GM19328 (cell line): ENCODE results near the gene RNF145.
A peak's percentile ranks its signal among the peaks of the same experiment; 100 is the strongest.

ENCODE experiments used
- ATAC-seq: cut with Tn5 transposase; IDR thresholded peaks from one replicate; pipeline ENCODE4 v1.9.1; 2021; ENCODE audit warnings: mild to moderate bottlenecking, moderate library complexity; ENCODE audit not compliant: unreplicated experiment

The RNF145 gene

DNA sequence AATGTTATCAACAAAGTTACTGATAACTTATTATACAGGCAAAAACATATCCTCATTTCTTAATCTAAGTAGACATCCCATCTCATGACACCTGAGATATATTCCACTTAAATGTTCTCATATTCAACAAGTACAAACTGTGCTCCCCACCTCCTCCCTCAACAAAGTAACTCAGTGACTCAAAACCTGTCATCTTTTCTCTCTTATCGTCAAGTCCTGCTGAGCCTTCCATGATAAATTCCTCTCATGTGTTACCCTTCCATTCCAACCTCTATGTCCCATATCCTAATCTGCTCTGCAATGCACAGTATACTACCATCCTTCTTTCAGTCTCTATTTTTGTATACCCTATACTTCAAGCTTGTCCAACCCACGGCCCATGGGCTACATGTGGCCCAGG is 13.6 kb downstream of the RNF145 start:
- no peak for ATAC-seq

DNA sequence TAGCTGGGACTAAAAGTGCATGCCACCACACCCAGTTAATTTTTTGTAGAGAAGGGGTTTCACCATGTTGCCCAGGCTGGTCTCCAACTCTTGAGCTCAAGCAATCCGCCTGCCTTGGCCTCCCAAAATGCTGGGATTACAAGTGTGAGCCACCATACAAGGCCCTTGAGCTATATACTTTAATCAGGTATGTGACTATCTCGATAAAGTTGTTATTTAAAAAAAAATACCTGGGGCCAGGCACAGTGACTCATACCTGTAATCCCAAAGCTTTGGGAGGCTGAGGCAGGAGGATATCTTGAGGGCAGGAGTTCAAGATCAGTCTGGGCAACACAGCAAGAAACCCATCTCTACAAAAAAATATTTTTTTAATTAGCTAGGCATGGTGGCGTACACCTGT is 19.2 kb downstream of the RNF145 start:
- ATAC-seq = no peak

DNA sequence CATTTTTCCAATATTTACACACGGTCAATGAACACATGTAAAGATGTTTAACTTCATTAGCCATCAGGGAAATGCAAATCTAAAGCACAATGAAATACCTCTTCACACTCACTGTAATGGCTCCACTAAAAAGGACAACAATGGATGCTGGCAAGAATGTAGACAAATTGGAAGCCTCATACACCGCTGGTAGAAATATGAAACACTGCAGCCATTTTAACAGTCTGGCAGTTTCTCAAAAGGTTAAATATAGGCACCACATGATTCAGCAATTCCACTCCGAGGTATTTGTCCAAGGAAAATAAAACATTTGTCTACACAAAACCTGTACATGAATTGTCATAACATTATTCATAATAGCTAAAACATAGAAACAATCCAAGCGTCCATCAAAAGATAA is 20.0 kb downstream of the RNF145 start:
- ATAC-seq = no peak

DNA sequence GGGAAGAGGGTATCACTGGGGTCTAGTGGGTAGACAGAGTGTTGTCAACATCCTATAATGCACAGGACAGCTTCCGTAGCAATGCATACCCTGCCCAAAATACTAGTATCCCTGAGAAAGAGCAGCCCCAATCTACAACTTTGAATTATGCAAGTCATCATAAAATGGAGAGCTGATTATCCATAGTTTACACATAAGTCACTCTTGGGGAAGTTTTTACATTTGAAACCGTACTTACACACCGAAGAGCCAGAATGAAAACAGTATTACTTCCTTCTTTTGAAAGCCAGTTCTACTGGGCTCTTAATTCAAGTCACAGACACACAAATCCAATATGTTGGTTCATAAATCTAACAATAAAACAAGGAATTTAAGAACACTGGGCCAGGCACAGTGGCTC is 21.6 kb downstream of the RNF145 start:
- ATAC-seq = no peak

DNA sequence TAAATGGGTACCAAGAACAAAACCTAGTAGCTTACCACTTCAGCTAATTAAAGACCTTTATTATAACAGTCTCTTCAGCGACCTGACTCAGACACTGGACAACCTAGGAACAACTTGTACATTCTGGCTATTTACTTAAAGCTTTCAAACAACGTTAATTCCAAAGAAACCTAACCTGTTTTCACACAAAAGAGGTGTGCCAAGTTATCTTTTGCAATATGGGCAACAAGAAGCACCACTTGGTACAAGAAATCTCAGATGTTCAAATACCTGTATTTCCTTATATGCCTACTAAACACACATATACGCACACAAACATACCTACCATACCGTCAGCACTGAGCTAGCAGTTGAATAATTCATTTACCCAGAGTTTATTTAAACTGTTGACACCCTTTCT is 23.0 kb downstream of the RNF145 start:
- no peak for ATAC-seq

DNA sequence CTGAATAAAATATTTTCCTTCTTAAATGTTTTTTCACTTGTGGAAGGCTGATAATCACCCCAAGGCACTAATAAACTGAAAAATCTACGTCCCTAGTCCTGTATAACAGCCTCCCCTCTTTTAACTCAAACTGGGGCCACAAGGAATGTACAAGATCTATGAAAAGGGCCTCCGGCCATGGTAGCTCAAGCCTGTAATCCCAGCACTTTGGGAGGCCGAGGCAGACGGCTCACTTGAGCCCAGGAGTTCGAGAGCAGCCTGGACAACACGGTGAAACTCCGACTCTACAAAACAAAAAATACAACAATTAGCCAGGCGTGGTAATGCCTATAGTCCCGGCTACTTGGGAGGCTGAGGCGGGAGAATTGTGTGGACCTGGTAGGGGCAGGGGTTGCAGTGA is 23.6 kb downstream of the RNF145 start:
- ATAC-seq = no peak

DNA sequence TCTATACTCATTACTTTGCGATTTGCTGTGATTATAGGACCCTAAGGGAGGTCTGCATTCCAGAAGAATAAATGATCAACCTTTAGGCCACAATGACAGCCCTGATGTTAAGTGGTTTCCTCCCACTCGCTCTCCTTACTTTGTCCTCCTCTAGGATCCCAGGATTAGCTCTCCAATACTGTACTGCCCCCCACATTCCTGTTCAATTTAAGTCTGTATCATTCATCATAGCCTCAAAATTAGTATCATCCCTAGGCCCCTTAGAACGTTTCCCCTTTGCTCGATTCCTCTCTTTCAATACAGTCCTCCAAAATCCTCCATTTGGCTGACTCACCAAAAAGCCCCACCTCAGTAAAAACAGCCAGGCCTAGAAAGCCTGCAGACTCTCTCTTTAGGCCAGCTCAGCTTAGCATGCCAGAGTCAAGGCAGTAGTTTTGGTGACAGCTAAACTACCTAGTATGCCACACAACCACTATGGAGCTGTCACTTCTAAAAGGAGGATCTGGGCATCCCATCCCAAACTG is 24.4 kb downstream of the RNF145 start:
- ATAC-seq = no peak

DNA sequence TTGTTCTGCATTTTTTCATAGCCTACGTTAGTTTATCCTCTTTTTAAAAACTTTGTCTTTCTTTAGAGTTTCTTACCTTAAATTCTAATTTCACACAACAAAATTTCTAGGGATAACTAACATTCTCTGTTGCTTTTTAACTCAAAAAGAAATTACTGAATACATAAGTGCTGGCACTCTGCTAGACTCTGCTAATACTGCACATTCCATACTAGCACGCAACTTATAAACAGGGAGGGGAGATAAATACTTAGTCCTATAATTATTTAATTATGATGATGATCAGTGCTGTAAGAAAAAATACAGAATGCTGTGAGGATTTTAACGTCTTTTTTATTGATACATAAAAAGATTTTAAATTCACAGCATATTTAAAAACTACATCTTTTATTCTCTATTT is 25.1 kb downstream of the RNF145 start:
- ATAC-seq = no peak

DNA sequence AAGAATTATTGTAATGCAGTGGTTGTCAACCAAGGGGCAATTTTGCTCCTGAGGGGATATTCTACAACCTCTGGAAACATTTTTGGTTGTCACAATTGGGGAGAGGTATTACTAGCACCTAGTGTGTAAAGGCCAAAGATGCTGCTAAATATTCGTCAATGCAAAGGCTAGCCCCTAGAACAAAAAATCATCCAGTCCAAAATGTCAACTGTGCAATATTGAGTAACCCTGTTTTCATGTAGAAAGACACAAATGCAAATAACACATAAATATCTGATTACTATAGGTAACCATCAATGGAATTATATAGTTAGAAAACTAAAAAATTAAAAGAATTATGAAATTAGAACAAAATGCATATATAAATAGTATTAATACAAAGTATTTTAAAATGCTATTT is 26.1 kb downstream of the RNF145 start:
- no peak for ATAC-seq

DNA sequence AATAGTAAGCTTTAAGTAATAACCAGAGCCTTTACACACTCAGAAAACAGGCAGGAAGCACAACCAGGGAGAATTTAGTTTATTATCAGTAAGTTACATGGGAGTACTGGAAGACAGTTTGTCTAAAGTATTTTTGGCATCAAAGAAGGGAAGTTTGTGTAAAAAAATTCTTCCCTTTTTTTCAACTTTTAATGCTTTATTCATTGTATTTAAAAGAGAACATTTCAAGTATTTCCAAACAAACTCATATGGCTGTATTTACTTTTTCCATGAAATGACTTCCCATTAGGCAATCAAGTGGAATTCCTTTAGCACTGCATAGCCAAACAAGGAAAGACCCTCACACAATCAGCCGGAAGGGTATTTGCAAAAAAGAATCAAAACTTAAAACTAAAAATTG is 26.7 kb downstream of the RNF145 start:
- ATAC-seq = no peak

DNA sequence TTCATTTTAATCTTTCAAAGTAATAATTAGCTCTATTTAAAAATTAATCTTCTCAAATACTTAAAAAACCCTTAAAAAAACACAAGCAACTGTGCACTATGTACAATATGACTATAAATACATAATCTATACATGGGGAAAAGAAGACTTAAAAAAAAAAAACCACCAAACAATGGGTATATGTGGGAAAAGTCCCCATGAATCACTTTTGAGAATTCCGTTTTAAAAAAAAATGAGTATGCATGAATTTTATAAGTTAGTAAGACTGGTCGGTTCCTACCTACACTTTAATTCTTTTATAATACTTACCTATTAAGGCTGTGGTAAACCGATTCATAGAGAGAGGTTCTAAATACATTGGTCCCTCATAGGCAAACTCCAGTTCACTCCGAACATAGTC is 27.7 kb downstream of the RNF145 start:
- no peak for ATAC-seq

DNA sequence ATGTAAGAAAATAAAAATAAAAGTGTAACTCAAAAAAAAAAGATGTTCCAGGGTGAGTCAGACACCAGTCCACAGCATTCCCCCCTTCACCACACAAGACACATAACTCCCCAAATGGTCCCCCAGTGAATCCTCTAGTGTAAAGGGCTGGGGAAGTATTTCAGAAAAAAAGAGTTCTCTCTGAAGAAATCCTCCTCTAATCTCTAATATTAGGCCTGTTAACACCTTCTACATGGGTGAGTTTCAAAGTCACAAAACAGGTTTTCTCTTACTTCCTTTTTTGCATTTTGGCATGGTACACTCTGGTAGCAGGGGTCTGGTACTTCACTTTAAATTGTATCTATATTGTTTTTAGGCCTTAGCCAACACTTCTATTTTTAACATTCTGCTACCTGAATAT is 28.2 kb downstream of the RNF145 start:
- peak; percentile 45 for ATAC-seq

DNA sequence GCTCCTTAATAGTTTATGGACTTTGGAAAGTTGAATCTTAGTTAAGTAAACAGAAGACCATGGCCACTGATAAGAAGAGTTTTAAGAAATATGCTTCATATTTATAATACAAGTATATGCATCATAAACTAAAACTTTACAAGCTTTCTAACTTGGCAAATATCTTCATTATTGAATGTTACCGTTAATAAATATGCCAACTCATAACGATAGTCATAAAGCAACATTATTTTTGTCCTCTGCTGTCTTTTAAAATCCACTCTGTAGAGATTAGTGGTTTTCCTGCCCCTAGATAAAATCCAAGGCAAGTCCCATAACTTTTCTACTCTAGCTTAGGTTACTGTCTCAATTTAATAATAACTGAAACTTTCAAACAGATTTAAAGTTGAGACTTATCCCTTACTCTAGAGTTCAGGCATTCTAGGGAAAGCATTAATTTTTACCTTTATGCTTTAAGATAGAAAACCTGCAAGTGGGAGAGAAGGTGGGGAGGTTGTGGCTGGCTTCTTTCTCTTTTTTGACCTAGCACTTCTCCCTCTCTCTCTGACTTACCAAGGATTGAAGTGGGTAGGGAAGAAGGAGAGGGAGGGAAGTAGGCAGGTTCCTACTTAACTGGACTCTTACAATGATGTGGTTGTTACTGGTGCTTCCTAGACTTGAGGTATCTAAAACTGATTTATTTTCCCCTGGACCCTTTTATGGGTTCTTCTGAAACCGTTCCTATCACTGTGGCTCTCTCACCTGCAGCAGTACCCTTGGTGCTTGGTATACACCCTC is 29.6 kb downstream of the RNF145 start:
- no peak for ATAC-seq

DNA sequence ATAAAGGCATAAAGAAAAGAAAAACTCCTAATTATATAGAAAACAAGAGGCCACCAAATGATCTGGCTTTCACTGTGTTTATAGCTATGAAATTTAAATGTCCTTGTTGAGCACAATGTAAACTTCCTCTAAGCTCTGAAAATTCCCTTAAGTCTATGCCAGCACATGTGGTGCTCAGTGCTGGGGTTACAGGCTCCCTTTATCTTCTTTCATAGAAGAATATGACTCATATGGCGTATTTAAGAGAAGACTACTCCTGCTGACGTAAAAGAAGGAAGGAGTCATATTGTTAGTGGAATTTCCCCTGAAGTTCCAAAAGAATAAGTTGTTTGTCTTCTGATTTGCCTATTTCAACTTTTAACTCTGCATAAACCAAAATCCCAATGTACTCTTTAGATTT is 30.4 kb downstream of the RNF145 start:
- ATAC-seq = peak; percentile 57

DNA sequence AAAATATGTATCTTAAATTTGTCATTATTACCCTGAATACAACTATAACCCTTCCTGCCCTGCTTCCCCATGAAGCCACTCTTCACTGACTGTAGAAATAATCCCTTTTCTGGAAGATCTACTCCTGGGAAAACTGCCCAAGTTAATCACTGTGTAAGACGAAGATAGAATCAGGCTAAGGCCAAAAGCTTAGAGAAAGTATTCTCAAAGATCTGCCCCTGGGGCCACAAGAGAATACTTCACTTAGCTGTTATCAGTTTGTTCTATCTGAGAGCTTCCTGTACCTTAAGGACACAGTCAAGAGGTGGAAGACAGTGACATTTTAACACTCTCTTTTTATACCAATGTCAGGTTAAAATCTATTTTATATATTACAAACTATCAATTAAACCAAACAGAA is 33.8 kb downstream of the RNF145 start:
- no peak for ATAC-seq

DNA sequence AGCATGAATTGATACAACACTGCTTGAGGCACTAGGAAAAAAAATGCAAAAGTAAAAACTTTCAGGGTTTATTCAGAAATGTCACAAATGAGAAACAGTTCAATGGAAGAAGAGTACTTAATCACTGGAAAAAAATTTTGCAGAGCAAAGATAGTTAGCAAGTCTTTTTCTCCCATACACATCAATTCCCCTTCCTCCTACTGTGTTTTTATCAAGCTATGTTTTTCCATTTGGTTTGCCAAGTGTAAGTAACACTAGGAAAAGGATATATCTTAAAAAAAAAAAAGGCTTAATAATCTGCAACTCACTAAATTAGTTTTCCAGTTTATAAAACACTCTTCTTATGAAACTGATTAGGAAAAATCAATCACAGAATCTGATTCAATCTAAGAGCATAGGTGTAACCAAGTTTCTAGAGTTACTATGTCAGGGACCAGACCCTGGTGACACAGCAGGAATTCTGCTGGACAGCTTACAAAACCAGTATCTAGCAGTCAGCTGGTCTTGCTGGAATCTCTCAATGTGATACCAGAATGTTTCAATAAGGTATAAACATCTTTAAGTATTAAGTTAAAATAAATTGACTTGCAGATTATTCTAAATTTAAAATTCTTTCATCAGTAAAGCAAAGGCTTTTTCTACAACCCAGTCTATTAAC is 34.7 kb downstream of the RNF145 start:
- ATAC-seq = no peak

DNA sequence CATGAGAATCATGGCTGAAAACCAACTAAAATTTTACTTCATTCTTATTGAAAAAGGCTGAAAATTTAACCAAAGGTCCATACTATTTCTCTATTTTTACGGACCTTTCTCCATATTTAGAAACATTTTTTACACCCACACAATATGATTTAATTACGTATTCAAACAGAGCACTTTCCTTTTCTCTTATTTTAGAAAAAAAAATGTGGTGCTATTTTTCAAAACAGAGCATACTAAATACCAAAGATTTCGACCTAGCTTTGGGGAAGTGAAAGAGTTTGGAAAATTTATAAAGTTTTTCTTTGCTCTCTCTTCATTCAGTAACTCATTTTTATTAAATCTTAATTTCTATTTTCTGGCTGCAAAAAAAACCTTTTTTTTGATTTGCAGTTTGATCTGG is 38.1 kb downstream of the RNF145 start:
- no peak for ATAC-seq

DNA sequence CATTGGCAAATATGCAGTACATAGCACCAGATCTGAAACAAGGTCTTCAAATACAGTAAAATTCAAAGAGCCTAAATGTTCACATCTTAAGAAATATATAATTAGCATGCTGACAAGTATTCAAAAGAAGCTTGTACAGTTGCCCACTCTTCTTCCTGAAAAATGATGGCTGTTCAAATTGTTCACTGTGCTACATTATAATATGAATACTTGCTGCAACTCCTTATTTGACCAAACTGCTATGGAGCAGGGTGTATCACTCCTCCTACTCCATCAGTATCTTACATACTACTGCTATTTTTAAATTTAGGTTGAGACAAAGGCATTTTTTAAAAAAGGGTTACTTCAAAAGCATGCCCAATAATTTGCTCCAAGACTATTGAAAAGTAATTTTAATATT is 39.3 kb downstream of the RNF145 start:
- ATAC-seq = no peak

DNA sequence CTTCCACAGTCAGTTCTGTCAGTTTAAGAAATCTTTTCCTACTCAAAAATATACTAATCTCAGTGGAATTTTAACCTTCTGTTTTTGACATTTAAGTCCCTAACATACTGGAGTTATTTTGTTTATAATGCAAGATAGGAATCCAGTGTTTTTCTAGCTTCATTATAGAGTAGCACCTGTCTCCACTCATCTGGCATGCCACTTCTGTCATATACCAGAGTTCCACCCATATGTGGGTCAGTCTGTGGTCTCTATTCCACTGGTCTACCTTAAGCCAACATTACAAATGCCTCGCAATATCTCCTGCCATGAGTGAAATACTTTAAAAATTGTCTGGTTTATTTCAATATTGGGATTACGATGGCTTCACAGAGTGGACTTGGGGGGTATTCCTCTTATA is 42.9 kb downstream of the RNF145 start:
- ATAC-seq = no peak

DNA sequence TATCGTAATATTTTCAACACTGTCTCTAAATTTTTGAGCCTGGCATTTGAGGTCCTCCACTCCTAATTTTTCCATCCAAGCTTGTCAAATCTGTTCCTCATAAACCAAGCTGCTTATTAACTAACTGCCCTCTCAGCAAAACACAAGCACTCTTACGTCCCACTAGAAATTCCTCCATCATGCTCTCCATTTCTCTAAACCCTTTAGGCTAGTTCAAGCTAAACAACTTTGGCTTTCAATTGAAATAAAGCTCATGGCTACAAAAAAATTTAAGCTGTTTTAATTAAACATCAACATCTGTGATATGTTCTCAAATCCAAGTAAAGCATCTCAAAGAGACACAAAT is 45.7 kb downstream of the RNF145 start:
- no peak for ATAC-seq

DNA sequence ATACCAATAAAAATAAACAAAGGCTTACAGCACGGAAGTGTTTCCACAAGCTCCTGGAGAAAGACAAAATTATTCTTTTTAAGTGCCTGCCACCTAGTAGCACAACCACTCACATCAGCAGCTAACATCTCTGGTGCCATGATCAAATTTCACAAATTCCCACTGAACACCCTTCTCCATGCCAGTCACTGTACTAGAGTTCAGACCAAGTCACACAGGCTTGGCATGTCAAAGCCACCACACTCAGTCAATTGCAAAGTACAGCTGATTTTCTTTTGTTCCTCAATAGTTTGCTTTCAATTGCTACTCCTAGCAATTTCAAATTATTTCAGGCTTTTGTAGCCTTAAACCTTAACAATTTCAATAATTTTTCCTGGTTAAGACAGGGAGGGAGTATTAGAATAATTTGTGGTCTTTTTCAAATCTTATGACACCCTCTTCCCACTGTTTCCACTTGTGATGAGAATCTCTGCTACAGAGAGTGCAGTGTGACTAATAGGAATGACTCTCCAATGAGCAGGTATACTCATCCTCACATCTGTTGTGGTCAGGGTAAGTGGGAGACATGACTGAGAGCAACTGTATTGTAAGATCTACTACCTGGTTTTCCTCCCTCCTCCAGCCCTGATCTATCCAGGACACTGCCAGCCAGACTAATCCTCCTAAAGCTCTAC is 46.2 kb downstream of the RNF145 start:
- ATAC-seq = no peak
